Glomerular endothelial cell (primary cell): ENCODE results near the gene RNF182. TPM values are rescaled to one million over a fixed set of nuclear protein-coding genes. Genes with fewer than 3 reads are reported as not detected.

Experiments
- DNase-seq: peaks from one replicate; pipeline ENCODE4 v3.0.0-alpha.2; 2011; ENCODE audit warnings: low read depth, low spot score; ENCODE audit errors: extremely low read depth
- total RNA-seq: library from RNA; depleted of rRNA; stranded (reverse); fragments of >200 nt; gene quantifications from 2 replicates; pipeline ENCODE4 v1.2.3, GENCODE V29; 2015

Gene RNF182
- total RNA-seq, 1 donor from 2014 or later = 4.0 TPM

DNA sequence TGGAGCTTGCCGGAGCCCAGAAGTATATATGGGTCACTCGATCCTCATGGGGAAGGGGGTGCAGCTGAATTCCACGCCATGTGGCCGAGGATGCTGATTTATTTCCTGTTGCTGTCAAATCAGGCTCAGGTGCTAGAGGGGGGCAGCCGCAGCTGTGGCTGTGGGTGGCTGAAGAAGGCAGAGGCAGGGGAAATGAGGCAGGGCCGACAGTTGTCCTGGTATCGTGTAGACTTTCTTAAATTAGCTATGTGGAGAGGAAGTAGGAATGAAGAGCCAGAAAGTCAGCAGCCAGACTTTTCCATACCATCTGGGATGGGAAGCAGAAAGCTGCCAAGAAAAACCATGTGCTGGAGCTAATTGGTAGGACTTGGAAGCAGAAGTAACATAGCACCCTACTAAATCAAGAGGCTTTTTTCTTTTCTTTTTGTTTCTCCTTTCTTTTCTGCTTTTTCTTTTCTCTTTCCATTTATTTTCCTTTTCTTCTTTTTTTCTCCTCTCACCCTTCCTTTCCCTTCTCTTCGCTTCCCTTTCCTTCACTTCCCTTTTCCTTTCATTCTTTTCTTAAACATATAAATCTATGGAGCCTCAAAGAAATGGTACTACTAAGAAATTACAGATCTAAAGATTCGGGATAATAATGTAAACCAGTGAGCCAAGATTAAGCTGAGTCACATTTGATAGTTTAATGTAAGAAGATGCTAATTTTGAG is 102.2 kb downstream of the RNF182 start:
- no peak for DNase-seq

DNA sequence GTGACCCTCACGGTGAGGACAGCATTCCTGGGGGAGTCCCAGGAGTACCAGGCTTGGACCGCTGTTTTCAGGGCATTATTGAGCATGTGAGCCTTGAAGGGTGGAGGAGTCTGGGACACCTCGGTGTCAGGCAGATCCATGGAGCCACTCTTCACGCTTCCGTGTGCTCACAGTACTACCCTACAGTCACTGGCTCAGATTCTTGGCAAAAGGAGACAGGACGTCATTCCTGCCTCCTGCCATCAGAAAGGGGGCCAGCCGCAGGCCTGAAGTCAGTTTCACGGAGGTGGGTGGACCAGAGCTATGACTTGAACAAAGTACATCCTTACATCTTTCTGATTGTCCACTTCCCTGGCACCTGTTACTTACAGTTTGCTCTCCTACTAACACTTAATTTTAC is 103.9 kb downstream of the RNF182 start:
- no peak for DNase-seq

DNA sequence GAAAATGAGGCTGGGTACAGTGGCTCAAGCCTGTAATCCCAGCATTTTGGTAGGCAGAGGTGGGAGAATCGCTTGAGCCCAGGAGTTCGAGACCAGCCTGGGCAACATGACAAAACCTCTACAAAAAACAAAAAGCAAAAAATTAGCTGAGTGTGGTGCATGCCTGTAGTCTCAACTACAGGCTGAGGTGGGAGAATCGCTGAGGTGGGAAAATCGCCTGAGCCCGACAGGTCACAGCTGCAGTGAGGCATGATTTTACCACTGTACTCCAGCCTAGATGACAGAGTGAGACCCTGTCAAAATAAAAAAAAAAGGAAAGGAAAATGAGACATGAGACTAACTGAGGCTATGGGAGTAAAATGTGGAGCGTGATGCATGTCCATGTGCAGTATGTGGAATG is 104.9 kb downstream of the RNF182 start:
- DNase-seq = no peak

Other genes with a start within 250 kb of the RNF182 start
- gene RANBP9, start 213.1 kb upstream of the RNF182 start, total RNA-seq = 26.5 and 29.8 TPM in 2 replicates
- gene MCUR1, start 110.4 kb upstream of the RNF182 start, total RNA-seq = 12.6 and 13.8 TPM in 2 replicates
- 3.2 and 3.9 TPM in 2 replicates for gene CD83, start 192.8 kb downstream of the RNF182 start, total RNA-seq